GM12801 (cell line): ENCODE results near the gene LOC101059915.

Source experiments
- TF ChIP-seq, protein P1 (sequence below): IDR thresholded peaks from one replicate; pipeline ENCODE4 v1.5.1; 2011; ENCODE audit warnings: control low read depth; ENCODE audit not compliant: insufficient read length; ENCODE audit errors: extremely low read depth

The LOC101059915 gene

DNA sequence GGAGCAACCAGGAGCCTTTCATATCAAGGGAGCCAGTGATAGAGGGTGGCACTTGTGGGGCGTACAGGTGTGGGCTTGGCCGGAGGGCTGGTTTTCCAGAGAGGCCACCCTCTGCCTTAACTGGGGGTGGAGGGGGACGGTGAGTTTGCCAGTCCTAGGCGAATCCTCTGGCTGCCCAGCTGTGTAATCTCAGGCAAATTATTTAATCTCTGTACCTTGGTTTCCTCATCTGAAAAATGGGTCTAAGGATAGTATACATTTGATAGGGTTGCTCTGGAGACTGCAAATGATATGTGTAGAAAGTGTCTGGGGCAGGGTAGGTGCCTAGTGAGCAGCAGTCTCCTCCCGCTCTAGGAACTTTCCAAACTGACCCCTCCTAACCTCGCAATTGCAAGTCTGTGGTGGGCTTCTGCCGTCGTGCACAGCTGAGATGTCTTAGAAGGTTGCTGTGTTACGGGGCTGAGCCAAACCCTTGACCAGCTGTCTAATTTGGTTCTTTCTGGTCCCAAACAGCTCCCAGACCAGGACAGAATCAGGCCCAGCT lies 45.2 kb upstream of the LOC101059915 start:
- TF ChIP-seq, protein P1, sequence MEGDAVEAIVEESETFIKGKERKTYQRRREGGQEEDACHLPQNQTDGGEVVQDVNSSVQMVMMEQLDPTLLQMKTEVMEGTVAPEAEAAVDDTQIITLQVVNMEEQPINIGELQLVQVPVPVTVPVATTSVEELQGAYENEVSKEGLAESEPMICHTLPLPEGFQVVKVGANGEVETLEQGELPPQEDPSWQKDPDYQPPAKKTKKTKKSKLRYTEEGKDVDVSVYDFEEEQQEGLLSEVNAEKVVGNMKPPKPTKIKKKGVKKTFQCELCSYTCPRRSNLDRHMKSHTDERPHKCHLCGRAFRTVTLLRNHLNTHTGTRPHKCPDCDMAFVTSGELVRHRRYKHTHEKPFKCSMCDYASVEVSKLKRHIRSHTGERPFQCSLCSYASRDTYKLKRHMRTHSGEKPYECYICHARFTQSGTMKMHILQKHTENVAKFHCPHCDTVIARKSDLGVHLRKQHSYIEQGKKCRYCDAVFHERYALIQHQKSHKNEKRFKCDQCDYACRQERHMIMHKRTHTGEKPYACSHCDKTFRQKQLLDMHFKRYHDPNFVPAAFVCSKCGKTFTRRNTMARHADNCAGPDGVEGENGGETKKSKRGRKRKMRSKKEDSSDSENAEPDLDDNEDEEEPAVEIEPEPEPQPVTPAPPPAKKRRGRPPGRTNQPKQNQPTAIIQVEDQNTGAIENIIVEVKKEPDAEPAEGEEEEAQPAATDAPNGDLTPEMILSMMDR: no peak

DNA sequence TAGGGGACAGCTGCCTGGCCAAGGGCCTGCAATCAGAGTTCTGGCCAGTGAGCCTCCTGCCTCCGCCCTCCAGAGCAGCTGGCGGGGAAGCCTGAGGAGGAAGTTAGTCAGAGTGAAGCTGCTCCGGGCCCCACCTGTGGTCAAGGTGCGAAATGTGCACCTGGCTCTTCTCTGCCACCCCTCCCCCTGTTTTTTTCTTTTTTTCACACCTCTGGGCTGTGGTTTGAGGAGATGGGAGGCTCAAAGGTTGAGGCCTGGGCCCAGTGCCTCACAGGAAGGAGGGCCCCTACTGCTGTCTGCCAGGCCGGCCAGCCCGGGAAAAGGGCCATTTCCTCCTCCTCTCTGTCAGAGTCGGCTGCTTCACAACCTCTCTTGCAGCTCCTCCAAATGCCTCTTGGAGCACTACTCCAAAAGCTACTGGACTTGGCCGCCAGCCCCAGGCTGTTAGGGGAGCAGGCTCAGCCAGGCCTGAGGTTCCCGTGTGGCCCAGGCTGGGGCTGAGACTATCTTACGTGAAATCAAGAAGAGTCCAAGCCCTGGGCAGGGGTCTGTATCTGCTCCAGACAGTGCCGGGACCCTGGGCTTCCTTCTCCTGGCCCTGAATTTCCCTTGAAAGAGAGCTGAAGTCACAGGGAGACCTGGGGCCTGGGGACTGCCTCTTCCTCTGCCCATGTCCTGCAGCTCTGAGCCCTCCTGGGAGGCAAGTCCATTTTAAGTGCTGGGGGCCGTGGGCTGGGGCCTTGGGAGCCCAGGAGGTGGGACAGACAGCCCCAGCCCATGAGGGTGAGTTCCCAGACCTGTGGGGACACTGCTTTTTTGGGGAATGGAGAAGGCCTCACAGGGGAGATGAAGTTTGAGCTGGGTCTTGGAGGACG lies 44.5 kb upstream of the LOC101059915 start:
- TF ChIP-seq, protein P1: no peak

DNA sequence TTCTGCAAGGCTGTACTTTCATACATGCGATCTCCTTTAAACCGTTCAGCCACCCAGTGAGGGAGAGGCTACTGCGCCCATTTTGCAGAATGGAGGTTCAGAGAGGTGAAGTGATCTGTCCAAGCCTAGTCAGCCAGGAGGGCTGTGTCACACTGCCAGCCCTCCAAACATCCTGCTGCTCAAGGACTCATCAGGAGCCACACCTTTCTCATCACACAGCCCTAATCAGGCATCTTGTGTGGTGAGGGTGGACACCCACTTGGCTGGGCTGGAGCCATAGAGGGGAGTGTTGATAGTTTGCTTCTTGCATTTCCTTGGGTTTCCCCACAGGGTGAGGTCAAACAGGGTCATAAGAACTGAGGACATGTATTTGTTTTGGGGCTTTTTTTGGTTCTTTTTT lies 43.6 kb upstream of the LOC101059915 start:
- TF ChIP-seq, protein P1: no peak

DNA sequence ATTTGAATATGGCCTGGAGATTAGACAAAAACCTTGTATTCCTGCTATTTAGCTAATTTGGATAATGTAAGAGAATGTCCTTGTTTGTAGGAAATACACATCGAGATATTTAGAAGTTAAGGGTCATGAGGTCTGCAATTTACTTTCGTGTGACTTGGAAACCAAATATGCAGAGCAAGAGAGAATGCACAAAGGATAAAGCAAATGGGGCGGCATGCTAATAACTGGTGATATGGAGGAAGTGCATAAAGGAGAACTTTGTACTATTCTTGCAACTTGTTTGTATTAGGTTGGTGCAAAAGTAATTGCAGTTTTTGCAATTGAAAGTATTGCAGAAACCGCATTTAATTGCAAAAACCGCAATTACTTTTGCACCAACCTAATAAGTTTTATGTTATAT lies 41.9 kb upstream of the LOC101059915 start:
- TF ChIP-seq, protein P1: no peak

DNA sequence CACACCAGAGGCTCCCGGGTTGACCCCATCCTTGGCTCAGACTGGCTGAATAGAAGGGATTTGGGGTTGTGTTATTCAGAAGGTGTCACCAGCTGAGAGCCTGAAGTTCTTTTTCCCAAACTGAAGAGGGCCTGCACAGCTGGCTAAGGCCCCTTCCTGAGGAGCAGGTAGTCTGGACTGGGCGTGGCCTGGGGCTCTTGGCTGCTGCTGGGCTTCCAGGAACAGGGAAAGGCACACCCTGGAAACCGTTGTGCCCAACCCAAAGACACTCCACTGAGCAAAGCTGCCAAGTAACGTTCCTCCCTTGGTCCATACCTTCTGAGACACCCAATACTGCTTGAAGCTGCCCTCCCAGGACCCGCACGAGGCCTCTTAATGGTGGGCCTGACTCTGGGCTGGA lies 40.8 kb upstream of the LOC101059915 start:
- TF ChIP-seq, protein P1: no peak

DNA sequence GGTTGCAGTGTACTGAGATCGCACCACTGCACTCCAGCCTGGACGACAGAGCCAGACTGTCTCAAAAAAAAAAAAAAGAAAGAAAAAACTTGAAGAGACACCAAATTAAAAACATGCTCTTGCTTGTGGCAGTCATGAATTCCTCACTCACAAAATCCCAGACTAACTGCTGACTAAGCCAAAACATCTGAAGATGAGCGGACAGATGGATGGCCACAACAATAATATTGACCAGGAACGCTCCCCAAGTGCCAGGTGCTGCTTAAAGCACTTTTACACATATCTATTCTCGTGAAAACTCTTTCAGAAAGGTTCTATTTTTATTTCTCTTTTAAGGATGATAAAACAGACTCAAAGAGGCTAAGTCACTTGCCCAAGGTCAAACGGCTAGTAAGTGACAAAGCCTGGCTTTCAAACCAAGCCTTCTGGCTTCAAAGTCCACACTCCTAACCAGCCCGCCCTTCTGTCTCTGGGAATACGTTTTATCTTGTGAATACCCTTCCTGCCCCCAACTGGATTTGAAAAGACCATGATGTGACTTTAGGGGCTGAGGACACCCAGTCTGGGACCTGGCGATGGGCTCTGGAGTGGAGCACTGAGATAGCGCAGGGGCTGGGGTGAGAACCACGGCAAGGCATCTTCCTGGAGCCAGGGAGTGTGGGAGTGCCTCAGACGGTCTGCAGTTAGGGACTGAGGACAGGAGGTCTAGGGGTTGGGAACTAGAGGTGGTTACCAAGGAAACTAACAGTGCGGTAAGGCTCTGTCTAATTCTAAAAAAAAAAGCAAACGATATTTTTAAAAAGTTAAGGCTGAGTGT lies 39.5 kb upstream of the LOC101059915 start:
- TF ChIP-seq, protein P1: no peak

DNA sequence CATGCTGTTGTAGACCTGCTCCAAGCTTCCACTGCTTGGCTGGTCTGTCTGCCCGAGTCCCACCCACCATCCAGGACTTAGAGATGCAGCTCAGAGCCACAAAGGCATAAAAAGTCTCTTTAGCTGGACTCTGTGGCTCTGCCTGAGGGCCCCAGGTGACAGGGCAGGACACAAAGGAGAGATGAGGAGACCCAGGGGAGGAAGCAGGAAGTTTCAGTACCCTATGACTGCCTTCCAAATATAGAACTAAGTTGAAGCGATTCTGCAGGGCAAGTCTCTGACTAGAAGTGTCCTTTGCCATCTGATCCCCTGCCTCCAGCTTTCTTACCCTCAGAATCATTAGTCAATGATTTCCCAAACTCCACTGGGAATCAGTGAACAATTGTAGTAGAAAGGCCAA lies 37.9 kb upstream of the LOC101059915 start:
- TF ChIP-seq, protein P1: no peak
